Loucy (cell line): ENCODE data around the gene UNC5C.

Source experiments
- CTCF ChIP-seq: fragments of 200-600 bp; sonication (generic); conservative IDR thresholded peaks from 2 replicates; pipeline ENCODE4 v1.5.1; 2014; ENCODE audit warnings: mild to moderate bottlenecking, antibody characterized with exemption, low read length
- EZH2phosphoT487 ChIP-seq: fragments of 200-600 bp; IDR thresholded peaks from 2 replicates; pipeline ENCODE4 v1.6.1; 2018; ENCODE audit warnings: antibody characterized with exemption, mild to moderate bottlenecking, moderate library complexity, borderline replicate concordance

GRCh38 chr4:95504501-95504900, 44.3 kb downstream of the UNC5C start:
- TF ChIP-seq CTCF (no peak), EZH2phosphoT487 (no peak)
